GM21529 (cell line): Measurements from ENCODE around the gene MKX.

ENCODE experiments used
- ATAC-seq: cut with Tn5 transposase; IDR thresholded peaks from one replicate; pipeline ENCODE4 v1.9.1; 2021; ENCODE audit not compliant: unreplicated experiment

Gene MKX

DNA sequence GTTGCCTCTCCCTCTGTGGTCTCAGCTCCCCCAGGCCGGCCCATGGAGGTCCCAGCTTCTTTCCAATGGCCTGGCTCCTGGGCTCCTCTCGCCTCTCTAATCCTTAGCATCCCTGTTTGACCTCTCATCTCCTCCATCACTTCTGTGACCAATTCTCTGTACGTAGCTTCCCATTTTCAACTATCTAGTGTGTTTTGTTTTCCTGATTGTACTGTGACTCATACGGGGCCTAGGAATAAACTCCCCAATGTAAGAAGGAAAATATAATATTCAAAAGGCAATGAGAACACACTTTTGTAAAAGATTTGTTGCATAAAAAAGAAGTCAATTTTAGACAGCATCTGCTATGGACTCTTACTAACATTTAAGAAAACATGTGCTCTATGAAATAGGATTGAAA lies 90.3 kb downstream of the MKX start:
- ATAC-seq: no peak

- no peak for ATAC-seq
Observed at GRCh38 chr10:27654284-27654683, 91.3 kb downstream of the MKX start.

DNA sequence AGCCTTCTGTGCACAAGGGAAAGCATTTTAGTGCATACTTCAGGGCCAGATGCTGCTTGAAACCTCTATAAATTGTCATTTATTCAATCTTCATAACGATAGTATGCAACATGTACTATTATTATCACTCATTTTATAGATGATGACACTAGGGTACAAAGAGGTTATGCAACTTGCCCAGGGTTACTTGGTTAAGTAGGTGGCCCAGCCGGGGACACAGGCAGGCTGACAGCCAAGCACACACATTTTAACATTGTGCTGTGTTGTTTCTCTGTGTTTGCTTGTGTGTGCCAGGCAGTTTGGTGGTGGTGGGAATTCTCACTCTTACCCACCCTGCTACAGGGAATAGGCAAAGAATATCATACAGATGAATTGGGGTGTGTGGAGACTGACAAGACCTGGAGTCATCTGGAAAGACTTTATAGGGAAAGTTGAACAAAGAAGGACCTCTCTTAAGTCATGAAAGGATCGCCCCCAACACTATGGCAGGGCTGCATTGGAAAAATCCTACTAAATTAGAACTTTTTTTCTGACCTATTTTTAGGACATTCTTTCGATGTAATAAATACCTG lies 98.9 kb downstream of the MKX start:
- ATAC-seq: no peak

DNA sequence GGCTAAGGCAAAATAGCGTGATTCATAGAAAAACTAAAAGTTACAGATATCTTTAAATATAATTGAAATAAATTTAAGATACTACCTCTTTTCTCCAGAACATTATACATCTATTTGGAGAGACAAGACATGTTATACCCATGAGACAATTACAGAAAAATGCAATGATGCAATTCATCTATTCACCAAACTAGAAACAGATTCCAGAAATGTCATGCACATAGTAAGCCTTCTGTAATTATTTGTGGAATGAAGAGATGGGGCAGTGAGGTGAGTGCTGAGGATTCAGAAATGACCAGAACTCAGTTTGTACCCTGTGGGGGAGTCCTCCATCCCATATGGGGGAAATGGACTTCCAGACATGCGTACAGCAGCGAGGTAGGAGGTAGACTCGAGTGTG lies 99.4 kb downstream of the MKX start:
- no peak for ATAC-seq

GRCh38 chr10:27644307-27644939 lies 101.2 kb downstream of the MKX start:
- ATAC-seq: no peak

- no peak for ATAC-seq
Observed at GRCh38 chr10:27643301-27643700, 102.3 kb downstream of the MKX start.

GRCh38 chr10:27642023-27642589 lies 103.5 kb downstream of the MKX start:
- ATAC-seq: no peak

- ATAC-seq: no peak
Observed at GRCh38 chr10:27638071-27638750, 107.4 kb downstream of the MKX start.

GRCh38 chr10:27637601-27638000 lies 108.0 kb downstream of the MKX start:
- no peak for ATAC-seq

DNA sequence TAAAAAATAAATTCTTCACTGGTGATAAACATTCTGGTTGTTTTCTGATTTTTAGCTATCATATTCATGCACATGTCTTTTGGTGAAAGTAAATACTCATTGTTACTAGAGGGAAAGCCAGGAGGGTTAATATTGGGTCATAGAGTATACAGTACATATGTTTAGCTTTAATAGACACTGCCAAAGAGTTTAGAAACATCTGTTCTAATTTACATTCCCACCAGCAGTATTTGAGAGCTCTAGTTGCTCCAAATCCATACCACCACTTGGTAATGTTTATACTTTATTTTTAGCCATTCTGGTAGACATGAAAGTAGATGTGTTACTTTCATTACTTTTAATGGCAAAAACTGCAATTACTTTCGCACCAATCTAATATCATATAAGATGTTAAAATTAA lies 108.8 kb downstream of the MKX start:
- ATAC-seq: no peak

- no peak for ATAC-seq
Observed at GRCh38 chr10:27635699-27636270, 109.8 kb downstream of the MKX start.

DNA sequence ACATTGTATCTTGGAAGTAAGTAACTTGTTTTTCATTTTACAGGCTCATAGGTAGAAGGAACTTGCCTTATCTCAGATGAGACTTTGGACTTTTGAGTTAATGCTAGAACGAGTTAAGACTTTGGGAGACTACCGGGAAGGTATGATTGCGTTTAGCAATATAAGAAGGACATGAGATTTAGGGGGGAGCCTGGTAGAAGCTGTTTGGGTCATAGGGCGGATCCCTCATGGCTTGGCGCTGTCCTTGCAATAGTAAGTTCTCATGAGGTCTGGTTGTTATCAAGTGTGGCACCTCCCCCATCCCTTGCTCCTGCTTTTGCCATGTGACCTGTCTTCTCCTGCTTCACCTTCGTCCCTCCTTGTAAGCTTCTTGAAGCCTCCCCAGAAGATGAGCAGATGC lies 110.3 kb downstream of the MKX start:
- no peak for ATAC-seq

DNA sequence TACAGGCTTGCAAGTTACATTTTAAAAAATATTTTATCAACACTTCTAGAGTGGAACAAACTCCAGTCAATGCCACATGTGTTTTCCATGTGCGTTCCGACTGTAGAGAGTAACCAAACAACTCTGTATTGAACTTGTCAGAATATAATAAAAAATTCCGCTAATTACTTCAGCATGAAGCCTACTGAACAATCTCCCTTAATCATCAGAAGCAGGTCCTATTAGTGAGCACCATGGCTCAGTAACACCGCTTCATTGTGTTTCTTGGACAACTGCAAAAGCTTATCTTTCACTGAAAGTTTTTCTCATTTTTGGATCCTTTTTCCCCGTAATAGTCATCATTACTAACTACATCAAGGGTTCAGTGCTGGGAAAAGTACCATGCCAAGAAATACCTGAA lies 117.0 kb downstream of the MKX start:
- no peak for ATAC-seq

DNA sequence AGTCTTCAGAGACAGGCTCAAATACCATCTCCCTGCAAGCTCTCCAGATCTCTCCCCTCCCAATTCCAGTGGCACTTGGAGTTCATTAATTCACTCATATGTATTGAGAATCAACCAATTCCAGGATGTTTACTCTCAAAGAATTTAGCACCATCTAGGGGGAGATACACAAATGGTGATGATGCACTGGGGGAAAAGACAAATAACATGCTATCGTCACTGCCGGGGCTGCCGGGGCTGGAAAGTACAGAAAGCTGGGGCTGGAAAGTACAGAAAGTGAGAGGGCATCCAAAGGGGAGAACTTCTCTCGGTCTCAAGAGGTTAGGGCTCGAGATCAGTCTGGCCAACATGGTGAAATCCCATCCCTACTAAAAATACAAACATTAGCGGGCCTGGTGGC lies 118.7 kb downstream of the MKX start:
- no peak for ATAC-seq

DNA sequence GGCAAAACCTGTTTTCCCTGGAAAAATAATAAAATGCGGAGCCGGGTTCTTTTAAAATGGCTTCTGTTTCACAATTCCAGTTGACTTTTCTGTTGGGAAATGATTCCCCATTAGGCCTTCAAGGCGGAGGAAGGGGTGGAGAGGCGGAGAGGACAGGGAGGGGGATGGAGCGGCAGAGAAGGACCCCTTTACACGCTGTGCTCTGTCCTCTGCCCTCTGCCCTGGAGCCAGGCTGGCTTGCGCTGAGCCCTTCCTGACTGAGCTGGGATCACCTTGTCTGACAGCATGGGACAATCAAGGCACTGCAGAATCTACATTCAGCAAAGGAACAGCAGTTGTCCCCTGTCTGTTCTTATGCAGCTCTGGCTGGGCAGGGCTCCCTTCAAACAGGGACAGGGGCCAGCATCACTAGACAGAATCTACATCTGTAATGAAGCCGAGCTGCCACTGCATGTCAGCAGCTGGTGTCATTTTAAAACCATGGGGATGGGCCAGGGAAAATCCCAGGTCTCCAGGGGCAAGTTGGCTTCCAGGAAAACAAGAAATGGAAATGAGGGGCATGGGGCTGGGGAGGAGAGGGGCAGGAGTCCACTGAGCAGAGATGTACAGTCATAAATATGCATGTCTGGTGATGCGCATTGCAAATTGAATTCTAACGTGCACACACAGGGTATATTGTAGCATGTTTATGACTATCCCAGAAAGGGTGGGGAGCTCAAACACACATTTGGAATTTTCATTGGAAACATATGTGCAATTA lies 120.0 kb downstream of the MKX start:
- ATAC-seq: no peak

DNA sequence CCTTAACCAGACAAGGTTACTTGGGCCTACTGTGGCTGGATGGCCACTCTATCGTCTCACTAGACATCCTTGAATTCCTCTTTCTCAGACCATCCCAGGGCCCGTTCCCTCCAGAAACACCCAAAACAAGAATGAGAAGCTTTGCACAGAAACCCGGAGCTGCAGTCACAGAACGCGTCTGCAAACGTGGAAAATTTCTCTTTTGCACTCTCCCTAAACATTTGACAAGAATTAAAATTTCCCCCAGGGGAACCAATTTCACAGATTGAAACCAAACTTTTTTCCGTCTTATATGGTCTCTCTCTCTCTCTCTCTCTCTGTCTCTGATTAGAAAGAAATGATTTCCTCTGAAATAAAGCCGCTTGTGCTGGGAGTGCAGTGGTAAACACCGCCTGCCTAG lies 120.7 kb downstream of the MKX start:
- no peak for ATAC-seq
